ENCODE measurements around the gene RALA. TPM values are rescaled to one million over a fixed set of nuclear protein-coding genes. Genes with fewer than 3 reads are reported as not detected.

The RALA gene, protein sequence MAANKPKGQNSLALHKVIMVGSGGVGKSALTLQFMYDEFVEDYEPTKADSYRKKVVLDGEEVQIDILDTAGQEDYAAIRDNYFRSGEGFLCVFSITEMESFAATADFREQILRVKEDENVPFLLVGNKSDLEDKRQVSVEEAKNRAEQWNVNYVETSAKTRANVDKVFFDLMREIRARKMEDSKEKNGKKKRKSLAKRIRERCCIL
- total RNA-seq = 23.8 and 25.8 TPM in 2 replicates

DNA sequence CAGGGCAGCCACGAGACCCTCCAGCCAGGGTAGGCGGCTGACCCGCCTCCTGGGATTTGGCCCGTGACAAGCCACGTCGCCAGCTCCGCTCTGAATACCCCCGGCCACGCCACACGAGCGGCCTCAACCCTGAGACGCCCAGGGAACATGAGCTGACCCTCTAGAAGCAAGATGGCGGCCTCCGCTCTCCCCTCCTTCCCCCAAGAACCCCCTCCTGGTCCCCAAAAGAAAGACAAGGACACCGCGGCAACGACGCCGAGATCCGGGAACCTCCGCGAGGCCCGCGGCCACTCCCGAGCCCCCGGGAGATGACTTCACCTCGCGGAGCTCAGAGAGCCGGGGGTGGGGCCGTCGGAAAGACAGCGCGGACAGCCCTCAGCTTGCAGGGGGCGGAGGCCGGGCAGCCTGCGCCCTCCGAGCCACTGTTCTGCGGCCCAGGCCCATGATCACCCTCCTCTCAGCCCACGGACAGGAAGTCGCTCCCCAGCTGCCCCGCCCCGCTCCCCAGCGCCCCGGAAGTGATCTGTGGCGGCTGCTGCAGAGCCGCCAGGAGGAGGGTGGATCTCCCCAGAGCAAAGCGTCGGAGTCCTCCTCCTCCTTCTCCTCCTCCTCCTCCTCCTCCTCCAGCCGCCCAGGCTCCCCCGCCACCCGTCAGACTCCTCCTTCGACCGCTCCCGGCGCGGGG is at the start of gene RALA:
TSS of gene RALA (plus strand) at position 526 of the 685 bp plus-strand sequence. CDS start 63,096 bp downstream, outside the sequence.

Other genes with a start within 250 kb of the RALA start
- gene YAE1, start 57.2 kb upstream of the RALA start, total RNA-seq = 12.5 and 19.9 TPM in 2 replicates

Data from cardiac ventricle fibroblast (primary cell).